Right renal pelvis (tissue), 4 donors: ENCODE measurements around the gene TBL1X. TPM values are rescaled to one million over a fixed set of nuclear protein-coding genes. Genes with fewer than 3 reads are reported as not detected.

Experiments
- DNase-seq, 4 donors: peaks; one replicate each; pipeline ENCODE4 v3.0.0-alpha.2; 2013; ENCODE audit warnings: low read depth in 4 of 4, low spot score in 3 of 4, missing footprints in 1 of 4
- polyA plus RNA-seq, 4 donors: library from polyadenylated mRNA; unstranded; fragments of 120-200 nt; gene quantifications; one replicate each; pipeline ENCODE4 v1.2.1, GENCODE V29; 2013; ENCODE audit not compliant: insufficient read length in 4 of 4

The TBL1X gene
- polyA plus RNA-seq, 4 donors: 25.1 to 26.8 (median 26.3) TPM

DNA sequence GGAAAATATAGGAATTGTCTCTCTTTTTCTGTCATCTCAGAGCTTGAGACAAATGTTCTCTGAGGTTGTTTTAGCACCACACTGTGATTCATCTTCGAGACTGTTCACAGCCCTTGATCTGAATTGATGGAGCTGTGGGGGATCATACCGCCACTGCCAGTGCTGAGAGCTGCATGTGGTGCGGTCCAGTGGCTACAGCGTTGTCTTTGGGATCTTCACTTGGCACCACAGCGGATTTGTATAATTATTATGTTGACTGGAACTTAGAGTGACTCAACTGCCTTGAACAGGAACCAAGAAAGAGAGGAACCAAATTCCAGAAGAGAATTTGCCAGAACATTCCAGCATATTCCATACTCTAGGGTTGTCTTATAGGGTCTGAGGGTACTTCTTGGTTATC, 29.1 kb downstream of the TBL1X start:
- no peak for DNase-seq

DNA sequence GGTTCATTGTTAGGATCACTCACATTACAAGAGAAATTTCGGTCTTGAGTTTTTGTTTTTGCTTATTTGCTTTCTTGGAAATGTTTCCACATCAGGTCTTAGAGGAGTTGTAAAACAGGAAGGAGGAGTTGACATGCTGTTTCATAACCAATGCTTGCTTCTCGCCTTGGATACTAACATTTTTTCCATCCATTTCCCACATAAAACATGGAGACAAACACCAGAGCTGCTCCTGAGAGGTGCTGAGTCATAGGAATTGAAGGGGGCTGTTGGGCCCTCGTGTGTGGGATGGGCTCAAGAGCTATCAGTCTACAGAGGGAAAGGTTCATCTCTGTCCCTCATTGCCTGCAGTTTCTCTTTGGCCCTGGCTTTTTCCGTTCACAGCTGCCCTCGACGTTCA, 29.9 kb downstream of the TBL1X start:
- no peak for DNase-seq

DNA sequence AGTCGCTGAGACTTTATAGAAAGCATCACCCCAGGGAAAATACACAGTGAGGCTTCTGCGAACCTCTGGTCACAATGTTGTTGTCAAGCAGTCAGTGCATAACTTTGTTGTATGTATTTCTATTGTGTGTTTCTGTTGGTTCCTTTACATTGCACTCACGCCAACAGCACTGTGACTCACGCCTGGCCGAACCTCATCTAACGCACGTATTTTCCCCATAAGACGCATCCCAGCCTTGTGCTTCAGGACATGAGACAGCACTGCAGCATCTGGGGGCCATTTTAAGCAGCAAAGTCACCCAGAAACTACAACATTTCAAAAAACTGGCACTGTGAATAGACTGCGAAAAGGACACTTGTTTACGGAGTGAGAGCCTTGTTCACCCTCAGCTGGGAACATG, 30.6 kb downstream of the TBL1X start:
- no peak for DNase-seq

DNA sequence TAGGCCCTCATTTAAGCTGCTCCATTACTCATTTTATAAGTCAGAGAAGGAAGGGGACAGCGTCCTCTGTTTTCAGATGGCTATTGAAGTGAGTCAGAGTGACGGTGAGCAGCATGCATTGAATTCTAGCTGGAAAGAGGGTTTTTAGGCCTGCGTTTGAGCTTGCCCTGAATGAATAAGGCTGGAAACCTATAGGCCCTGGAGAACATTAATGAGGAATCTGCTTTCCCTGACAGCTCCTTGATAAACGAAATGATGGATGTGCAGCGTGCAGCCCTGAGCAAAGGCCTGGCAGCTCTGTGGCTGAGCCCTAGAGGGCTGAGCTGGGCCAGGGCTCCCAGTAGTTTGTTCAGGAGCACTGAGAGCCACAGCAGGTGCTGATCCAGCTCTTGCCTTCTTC, 33.4 kb downstream of the TBL1X start:
- DNase-seq: no peak

DNA sequence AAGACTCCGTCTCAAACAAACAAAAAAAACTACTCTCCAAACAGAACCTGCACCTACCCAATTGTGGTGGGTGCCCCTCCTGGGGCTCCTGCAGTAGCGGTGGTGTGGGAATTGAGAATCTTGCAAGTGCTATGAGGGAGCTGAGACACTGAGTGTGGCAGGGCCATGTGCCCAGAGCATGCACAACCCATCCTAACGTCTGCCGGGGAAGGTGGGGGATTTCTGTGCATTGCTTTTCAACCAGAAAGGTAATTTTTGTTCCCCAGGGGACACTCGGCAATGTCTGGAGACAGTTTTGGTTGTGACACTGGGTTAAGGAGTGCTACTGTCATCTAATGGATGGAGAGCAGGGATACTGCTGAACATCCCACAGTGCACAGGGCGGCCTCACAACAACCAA, 35.7 kb downstream of the TBL1X start:
- DNase-seq: no peak

DNA sequence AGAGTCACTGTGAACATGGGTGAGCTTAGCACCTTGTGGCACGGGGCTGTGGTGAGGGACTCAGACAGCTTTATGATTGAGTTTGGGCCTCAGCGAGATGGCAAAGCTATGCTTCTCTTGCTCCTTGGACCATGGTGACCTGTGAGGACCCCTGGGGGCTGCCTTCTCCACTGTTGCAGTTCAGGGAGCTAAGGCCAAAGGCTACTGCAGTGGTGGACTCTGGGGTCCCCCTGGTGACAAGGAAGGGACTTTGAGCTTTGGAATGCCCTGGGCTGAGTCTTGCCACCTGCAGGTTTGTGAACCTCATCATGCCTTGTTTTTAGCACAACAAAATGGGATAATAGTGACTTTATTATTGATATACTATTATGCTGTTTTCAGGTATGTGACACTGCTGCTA, 36.5 kb downstream of the TBL1X start:
- DNase-seq: no peak

DNA sequence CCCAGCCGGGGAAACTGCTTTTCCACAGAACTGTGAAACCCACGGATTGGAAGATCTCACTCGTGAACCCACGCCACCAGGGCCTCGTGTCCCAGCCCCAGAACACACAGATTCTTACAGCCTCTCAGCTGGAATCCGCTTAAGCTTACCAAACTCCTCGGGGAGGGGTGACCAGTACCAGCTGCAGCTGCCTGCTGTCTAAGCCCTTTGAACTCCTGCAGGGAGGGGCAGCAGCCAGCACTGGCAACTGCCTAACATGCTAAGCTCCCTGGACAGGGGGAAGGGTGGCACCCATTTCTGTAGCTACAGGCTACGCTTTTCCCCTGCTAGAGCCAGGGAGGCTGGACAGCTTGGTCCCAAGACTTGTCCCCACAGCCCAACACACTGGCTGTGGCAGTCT, 38.4 kb downstream of the TBL1X start:
- no peak for DNase-seq

DNA sequence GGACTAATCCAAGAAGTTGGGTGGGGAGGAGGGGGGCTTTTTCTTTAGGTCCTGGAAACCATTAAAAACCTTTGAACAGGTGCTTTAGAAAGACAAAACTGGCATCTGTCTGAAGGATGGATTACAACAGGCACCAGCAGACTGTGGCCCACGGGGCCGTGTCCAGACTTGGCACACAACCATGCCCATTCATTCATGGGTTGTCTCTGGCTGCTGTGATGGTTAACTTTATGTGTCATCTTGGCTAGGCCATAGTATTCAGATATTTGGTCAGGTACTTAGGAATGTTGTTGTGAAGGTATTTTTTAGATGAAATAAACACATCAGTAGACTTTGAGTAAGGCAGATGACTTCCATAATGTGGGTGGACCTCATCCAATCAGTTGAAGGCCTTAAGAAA, 45.5 kb downstream of the TBL1X start:
- no peak for DNase-seq

DNA sequence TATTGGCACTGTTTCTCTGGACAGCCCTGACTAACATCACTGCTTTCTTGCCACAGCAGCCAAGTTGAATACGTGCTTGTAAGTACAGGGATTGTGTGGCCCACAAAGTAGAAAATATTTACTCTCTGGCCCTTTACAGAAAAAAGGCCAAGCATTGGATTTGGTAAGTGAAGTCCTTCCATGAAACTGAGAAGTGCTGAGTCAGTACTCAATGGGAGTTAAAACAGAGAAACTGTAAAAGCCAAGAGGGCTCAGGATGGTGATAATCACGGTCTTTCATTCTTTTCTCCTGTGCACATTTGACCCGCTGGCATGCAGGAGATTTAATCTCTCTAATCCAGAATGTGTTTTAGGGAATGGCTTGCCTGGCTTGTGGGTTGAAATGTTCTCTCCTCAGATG, 46.1 kb downstream of the TBL1X start:
- no peak for DNase-seq

DNA sequence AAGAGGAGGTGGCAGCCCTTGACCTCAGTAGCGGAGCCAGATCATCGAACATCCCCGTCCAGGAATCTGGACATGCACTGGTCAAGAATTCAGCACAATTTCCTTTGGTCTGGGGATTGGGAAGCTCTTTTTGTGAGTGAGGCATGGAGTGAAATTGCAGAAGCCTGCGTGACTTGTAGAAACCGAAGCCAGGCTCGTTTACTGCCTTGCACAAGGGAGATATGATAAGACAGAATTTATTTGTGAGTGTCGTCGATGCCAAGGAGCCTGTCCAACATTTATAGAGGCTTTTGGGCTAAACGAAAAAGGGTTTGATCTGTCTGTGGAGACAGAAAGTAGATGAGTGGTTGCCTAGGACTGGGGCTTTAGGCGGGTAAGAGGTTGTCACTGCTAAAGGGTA, 50.6 kb downstream of the TBL1X start:
- no peak for DNase-seq

DNA sequence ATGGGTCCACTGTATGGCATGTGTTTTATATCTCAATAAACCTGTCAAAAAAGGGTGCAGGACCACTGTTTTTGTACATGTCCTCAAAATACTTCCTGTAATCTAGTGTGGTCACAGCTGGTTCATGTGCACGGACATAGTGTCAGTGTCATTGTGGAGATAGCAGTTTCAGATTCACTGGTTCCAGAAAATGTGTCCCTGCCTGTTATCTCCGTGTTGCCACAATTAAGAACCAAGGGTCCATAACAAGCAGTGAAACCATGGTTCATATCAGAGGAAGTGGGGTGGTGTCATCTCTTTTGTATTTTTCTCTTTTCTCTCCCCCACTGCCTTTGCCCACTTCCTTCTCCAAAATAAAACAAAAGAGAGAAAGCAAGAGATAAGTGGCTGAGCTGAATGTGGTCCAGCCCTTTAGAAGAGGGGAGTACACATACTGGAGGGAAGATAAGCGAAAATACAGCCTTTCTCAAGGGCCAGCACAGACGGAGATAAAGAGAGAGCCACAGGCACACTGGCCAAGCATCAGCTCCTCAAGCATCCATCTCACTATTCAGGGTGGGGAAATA, 51.2 kb downstream of the TBL1X start:
- no peak for DNase-seq

DNA sequence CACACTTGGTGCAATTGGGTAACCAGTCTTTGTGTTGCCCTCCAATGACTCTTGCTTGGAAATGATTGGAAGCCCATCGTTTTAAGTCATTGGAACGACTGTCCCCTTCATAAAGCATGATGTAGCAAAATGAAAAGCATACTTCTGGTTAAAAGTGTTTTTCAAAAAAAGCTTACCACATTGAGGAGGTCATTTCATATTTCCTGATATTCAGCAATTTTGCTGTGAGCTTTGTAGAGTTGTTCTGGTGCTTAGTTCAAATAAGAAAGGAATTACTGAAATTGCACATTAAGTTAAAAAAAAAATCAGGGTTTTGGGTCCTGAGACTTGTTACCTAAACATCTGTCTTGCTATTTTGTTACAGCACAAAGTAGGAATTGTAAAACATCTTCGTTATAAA, 51.8 kb downstream of the TBL1X start:
- DNase-seq: no peak

DNA sequence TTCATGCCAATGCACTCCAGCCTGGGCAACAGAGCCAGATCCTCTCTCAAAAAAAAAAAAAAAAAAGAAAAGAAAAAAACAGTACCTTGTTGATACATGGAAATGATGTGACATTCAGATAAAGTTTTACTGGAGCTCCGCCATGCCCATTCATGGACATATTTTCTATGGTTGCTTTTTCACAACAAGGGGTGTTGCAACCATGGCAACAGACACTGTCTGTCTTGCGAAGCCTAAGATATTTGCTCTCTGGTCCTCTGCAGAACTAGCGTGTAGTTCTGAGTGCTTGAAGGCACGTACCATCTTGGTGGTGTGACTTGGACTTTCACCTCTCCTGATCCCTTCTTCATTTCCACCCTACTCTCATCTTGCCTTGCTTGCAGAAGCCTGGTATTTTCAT, 53.2 kb downstream of the TBL1X start:
- no peak for DNase-seq

DNA sequence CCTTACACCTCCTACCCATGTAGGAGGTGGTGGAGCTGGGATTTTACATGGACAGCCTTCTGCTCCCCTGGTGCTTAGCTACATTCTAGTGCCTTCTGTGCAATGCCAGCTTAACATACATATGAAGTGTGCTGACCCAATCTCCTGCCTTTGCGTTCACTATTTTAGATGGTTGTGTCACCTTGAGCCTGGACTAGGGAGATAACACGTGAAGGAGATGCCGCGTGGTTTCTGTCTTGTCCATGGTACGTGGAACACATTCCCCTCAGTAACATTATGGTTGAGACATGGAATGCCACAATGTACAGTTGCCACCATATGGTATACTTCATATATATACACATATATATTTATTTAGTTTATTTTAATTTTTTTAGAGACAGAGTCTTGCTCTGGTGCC, 54.0 kb downstream of the TBL1X start:
- DNase-seq: no peak

DNA sequence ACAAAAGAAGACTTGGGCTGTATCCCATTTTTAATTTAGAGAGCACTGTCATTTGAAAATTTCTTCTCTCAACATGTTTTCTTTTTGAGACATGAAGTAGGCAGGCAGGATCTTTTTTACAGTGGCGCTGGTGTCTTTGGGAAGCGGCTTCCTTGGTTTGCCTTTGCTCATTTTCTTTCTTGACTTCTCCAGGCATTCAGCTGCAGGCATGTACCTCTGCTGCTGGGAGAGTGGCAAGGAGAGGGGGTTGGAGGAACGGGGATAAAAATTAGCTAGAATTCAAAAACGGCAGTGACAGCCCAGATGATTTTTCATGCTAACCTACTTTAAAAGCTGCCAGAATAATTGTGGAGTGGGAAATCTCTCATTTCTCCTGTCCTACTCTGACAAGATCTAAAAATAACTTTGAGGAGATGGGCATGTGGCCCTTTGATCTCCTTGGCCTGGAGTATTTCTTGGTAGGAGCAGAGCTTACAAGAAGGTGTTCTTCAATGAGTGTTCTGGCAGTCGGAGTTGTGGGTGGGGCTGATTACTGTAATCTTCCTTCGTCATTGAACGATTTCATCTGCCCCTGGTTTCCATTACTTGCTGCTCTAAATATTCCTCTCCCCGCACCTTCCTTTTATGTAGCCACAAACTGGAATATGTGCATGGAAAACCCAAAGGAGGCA, 54.8 kb downstream of the TBL1X start:
- no peak for DNase-seq

DNA sequence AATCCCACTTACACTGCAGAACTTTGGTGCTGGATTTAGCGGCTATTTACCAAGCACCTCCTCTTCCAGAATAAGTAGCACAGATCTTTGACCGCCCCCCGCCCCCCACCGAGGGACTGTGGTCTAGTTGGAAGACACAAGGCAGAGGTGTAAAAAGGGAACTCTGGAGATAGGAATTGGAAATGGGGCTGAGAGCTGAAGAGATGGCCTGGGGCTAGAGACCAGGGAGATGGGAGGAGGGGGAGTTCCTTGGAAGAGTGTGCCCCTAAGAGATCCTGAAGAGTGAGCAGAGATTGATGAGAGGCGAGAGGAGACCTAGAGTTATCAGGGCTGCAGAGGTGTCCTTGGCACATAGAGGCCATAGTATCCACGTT, 55.3 kb downstream of the TBL1X start:
- no peak for DNase-seq

DNA sequence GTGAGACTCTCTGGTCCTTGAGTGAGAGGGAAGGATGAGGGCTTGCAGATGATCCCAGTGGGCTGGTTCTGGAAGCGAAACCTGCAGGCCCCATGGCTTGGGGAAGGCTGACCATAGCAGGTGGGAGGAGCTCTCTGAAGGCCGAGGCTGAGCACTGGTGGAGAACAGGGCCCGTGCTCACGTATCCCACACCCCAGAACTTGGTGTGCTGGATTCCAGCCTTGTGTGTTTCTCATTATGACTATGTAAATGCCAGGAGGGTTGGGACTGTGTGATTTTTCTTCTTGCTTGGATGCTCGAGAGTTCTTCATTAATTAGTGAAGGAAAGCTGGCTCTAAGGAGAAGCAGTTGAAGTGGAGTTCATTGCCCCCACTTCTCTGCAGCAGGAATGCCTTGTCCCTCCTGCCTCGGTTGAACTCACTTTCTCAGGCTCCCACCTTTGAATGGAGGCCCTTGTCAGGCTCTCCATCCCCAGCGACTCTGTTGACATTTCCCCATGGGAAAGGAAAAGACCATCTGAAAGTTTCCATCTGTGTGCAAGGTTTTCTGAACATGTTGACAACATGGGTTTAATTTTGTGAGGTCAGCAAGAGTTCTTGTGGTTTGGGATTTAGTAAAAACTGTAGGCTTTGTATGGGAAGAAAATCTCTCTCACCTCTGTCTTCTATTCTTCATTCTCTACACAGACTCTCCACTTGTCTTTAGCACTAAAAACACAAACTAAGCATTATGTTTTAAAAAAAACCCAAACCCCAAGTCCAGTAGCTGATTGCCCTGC, 57.7 kb downstream of the TBL1X start:
- DNase-seq: no peak

DNA sequence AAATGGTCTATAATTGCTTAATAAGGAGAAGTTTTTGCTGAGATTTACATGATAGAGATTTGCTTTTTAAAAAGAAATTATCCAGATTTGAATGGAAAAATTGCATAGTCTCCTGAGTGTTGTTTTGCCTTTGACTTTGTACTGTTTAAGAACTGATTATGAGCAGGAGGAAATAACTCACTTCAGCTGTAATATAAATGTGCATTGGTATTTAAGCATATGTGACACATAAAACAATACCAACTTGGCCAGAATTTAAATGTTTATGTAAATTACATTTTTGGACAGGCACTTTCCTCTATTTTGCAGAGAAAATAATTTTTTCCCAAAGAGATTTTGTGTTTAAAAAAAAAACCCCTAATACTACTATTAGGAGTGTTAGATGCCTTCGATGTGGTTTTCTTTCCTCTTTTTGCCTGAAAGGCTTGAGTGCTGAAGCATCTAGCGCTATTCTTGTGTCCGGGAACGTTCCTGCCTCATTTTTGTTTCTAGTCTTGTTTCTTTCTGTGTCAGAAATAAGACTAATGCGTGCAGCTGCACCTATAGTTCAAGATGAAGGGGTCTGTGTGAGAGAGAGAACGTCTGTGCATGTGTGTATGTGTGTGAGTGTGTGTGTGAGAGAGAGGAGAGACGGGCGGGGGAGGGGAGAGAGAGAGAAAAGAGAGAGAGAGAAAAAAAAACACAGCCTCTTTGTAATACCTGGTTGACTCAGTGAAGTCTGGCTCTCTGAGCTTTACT, 60.8 kb downstream of the TBL1X start:
- DNase-seq: no peak

DNA sequence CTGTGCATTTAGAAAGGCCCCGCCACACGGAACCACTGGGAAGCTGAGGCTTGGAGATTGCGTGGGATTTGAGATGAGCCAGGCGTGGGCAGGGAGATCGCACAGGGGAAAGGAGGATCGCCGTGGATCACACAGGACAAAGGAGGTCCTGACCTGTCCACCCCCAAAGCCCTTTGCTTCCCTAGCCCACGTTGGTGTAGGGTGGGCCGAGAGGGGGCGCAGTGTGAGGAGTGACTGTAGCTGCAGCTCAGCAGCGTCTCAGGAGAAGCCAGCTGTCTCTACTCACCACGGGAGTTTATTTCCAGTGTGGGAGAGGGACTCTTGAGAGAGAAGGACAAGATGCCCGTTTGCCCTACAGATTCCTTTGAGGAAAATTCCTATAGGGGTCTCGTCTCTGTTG, 62.1 kb downstream of the TBL1X start:
- DNase-seq: no peak

DNA sequence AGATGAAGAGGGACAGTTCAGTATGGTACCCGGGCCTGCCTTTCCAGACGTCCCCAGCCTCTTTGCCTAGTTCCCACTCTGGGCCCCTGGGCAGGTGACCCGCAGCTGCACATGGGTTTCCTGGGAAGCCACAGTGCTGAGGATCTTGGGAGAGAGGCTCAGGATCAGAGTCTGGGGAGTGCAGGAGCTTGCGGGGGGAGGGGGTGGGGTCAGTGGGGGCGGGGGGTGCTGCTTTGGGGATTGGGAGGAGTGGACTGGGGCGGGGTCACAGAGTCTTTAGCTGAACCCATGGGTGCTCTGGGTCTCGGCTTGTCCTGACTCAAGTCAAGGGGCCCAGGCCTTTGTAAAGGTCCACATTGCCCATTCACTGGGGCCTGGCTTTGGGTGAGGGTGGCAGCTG, 63.6 kb downstream of the TBL1X start:
- no peak for DNase-seq

DNA sequence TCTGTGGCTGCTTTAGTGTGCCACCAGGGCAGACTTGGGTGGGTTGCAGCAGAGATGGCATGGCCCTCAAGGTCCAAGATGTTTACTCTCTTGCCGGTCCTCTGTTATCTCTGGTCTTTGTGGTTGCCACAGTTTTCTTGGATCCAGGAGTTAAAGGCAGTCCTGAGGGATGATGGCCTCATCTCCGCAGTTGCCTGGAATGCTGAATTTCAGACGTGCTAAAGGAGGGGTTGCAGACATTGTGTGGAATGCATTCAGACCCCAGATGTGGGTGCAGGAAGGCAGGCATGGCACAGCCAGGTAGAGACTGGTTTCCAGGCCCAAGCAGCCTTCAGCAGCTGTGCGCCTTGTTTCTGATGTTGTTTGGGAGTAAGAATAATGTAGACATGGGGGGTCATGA, 64.4 kb downstream of the TBL1X start:
- no peak for DNase-seq

DNA sequence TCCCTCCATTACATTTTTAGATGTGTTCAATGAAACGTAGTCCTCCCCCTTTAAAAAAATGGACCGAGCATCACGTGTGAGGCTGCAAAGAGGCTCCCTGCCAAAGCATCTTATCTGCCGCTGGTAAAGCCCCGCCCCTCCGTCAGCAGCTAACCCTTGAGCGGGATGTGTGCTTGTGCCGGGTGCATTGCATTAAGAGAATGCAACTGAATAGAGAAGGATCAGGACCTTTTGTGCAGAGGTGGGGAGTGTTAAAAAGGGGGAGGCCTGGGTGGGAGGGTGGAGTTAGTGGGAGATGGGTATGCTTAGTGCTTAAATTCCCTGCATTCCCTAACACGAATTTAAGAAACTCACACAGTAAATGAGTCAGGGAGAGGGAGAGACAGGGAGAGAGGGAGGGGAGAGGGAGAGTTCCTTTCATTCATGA, 66.0 kb downstream of the TBL1X start:
- peak in 1 of 4 donors; percentile 25 for DNase-seq
